ENCODE measurements around the gene HTATIP2. TPM values are rescaled to one million over a fixed set of nuclear protein-coding genes. Genes with fewer than 3 reads are reported as not detected.

The HTATIP2 gene
- total and polyA plus RNA-seq, 9 of the 15 experiments (the other 6 are each of a cell fraction or from before 2014, with no cell fraction given), result 48.3 to 90.9 (median 64.4) TPM

GRCh38 chr11:20357150-20357549 lies 6.4 kb upstream of the HTATIP2 start (continued):
- TF ChIP-seq PRMT5 (CRISPR knock-in tag; IDR thresholded peaks at IDR 0.05) (no peak), SFPQ (IDR thresholded peaks at IDR 0.05; ENCODE audit: low read depth, low read length) (no peak), ZNF668 (CRISPR knock-in tag; IDR thresholded peaks at IDR 0.05) (no peak), POLR2AphosphoS2 (IDR thresholded peaks at IDR 0.05; ENCODE audit: low read length) (no peak), ZBTB7A (IDR thresholded peaks at IDR 0.05; ENCODE audit: borderline replicate concordance, control insufficient read depth, low read depth, low read length) (no peak), SUPT5H (IDR thresholded peaks at IDR 0.05) (no peak), IRF9 (tag; IDR thresholded peaks at IDR 0.05) (no peak), ZNF551 (CRISPR knock-in tag; IDR thresholded peaks at IDR 0.05) (no peak), TCFL5 (CRISPR knock-in tag; conservative IDR thresholded peaks at IDR 0.05) (no peak), CREB1 (IDR thresholded peaks at IDR 0.05) (no peak), CREB1 (CRISPR knock-in tag; IDR thresholded peaks at IDR 0.05) (no peak), CREB5 (CRISPR knock-in tag; IDR thresholded peaks at IDR 0.05) (no peak), POLR2A (conservative IDR thresholded peaks at IDR 0.05) (no peak), ZBTB2 (IDR thresholded peaks at IDR 0.05) (no peak), KDM4B (IDR thresholded peaks at IDR 0.05; ENCODE audit: borderline replicate concordance in 2 of 2, low read depth in 1 of 2) (no peak), KHSRP (IDR thresholded peaks at IDR 0.05) (no peak), EGR1 (conservative IDR thresholded peaks at IDR 0.05) (no peak), EWSR1 (IDR thresholded peaks at IDR 0.05; ENCODE audit: borderline replicate concordance, low read depth, partially characterized antibody) (no peak), EP300 (IDR thresholded peaks at IDR 0.05; ENCODE audit: low read length) (peak; percentile 37), NONO (IDR thresholded peaks at IDR 0.05; ENCODE audit: low read depth in 2 of 2, low read length in 1 of 2) (no peak), TRIM25 (IDR thresholded peaks at IDR 0.05; ENCODE audit: borderline replicate concordance) (no peak), E2F1 (CRISPR knock-in tag; IDR thresholded peaks at IDR 0.05) (no peak)

Data from K562 (cell line).